ENCODE measurements around the gene TBPL1. TPM values are rescaled to one million over a fixed set of nuclear protein-coding genes. Genes with fewer than 3 reads are reported as not detected.

Gene TBPL1
- polyA plus RNA-seq, 1 experiment, result 36.2 TPM

GRCh38 chr6:133957780-133958242 lies 4.8 kb downstream of the TBPL1 start:
- DNase-seq (ENCODE audit: low read depth), result no peak
- Histone ChIP-seq H3K27me3 (ENCODE audit: control insufficient read depth, insufficient read depth, low read length) (no peaks in the 10 kb centered on the region), H3K4me3 (ENCODE audit: low read depth, low read length) (no peak overlapping the region), H3K36me3 (ENCODE audit: control insufficient read depth, insufficient read depth, low read length) (no peaks in the 10 kb centered on the region)
- no peak for TF ChIP-seq CTCF (IDR thresholded peaks at IDR 0.05; ENCODE audit: insufficient read depth, low read depth, low read length)
- ChIA-PET POLR2A (no interaction called here), CTCF (interaction anchor here (0.9 to 1.8 kb wide), 5 partner anchors 34 to 154 kb away, joined by 3 to 16 read pairs (median 3); no protein-coding TSS in a partner anchor)

GRCh38 chr6:133958791-133959190 lies 5.8 kb downstream of the TBPL1 start:
- CTCF ChIA-PET, result interaction anchor here (1.0 to 1.8 kb wide), 4 partner anchors 38 to 153 kb away, joined by 3 to 16 read pairs (median 4); no protein-coding TSS in a partner anchor
- POLR2A ChIA-PET, result no interaction called here
- Histone ChIP-seq H3K36me3 (ENCODE audit: control insufficient read depth, insufficient read depth, low read length) (no peaks in the 10 kb centered on the region), H3K27me3 (ENCODE audit: control insufficient read depth, insufficient read depth, low read length) (no peaks in the 10 kb centered on the region), H3K4me3 (ENCODE audit: low read depth, low read length) (no peak overlapping the region)
- no peak for TF ChIP-seq CTCF (IDR thresholded peaks at IDR 0.05; ENCODE audit: insufficient read depth, low read depth, low read length)
- no peak for DNase-seq (ENCODE audit: low read depth)

GRCh38 chr6:133959667-133960368 lies 6.8 kb downstream of the TBPL1 start:
- CTCF ChIA-PET, result no interaction called here
- no peak for DNase-seq (ENCODE audit: low read depth)
- POLR2A ChIA-PET, result no interaction called here
- Histone ChIP-seq H3K36me3 (ENCODE audit: control insufficient read depth, insufficient read depth, low read length) (no peaks in the 10 kb centered on the region), H3K27me3 (ENCODE audit: control insufficient read depth, insufficient read depth, low read length) (no peaks in the 10 kb centered on the region), H3K4me3 (ENCODE audit: low read depth, low read length) (no peak overlapping the region)
- TF ChIP-seq CTCF (IDR thresholded peaks at IDR 0.05; ENCODE audit: insufficient read depth, low read depth, low read length), result no peak

DNA sequence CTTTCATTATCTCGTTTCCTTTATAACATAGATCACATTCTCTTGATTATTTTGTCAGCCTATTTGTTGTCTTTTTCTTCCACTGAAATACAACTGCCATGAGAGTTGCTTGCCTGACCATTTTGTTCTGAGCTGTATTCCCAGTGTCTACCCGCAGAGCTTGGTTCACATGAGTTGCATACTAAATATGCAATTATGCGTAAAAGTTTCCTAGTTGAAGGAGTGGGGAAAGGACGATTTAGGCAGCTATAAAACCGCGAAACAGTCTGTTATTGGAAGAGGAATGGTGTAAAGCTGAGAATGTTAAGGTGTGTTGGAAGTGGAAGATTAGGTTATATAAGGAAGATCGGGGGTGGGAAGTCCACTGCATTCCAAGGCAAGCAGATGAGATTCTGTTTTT lies 8.8 kb downstream of the TBPL1 start:
- ChIA-PET CTCF (interaction anchor here (1.3 to 2.7 kb wide), 5 partner anchors 12 to 135 kb away, joined by 3 to 15 read pairs (median 7); no protein-coding TSS in a partner anchor), POLR2A (interaction anchor here (0.6 kb wide), 1 partner anchor 8 kb away, joined by 3 read pairs; no protein-coding TSS in a partner anchor)
- H3K36me3 ChIP-seq (ENCODE audit: control insufficient read depth, insufficient read depth, low read length), result no peaks in the 10 kb centered on the region
- no peaks in the 10 kb centered on the region for H3K27me3 ChIP-seq (ENCODE audit: control insufficient read depth, insufficient read depth, low read length)
- no peak for DNase-seq (ENCODE audit: low read depth)
- no peak overlapping the region for H3K4me3 ChIP-seq (ENCODE audit: low read depth, low read length)
- TF ChIP-seq CTCF (IDR thresholded peaks at IDR 0.05; ENCODE audit: insufficient read depth, low read depth, low read length), result no peak

- Histone ChIP-seq H3K36me3 (ENCODE audit: control insufficient read depth, insufficient read depth, low read length) (no peaks in the 10 kb centered on the region), H3K27me3 (ENCODE audit: control insufficient read depth, insufficient read depth, low read length) (no peaks in the 10 kb centered on the region), H3K4me3 (ENCODE audit: low read depth, low read length) (no peak overlapping the region)
- no peak for TF ChIP-seq CTCF (IDR thresholded peaks at IDR 0.05; ENCODE audit: insufficient read depth, low read depth, low read length)
- no peak for DNase-seq (ENCODE audit: low read depth)
- ChIA-PET POLR2A (no interaction called here), CTCF (interaction anchor here (1.2 to 4.5 kb wide), 4 partner anchors 9 to 105 kb away, joined by 4 to 16 read pairs (median 4); no protein-coding TSS in a partner anchor)
Observed at GRCh38 chr6:133964052-133964451, 11.0 kb downstream of the TBPL1 start.
